Type B pancreatic cell (in vitro differentiated cells): ENCODE results near the gene RETREG2. TPM values are rescaled to one million over a fixed set of nuclear protein-coding genes. Genes with fewer than 3 reads are reported as not detected.

Source experiments
- DNase-seq: peaks from one replicate; pipeline ENCODE4 v3.0.0; 2021; ENCODE audit warnings: mixed read lengths; ENCODE audit not compliant: unreplicated experiment; ENCODE audit errors: extremely low spot score
- H3K27ac Mint-ChIP-seq: 2 replicates; pipeline ENCODE4 v1.8.0; 2021; ENCODE audit warnings: mild to moderate bottlenecking, mixed read lengths
- H3K27me3 Mint-ChIP-seq: 2 replicates; pipeline ENCODE4 v1.8.0; 2021; ENCODE audit warnings: mixed read lengths
- H3K36me3 Mint-ChIP-seq: 2 replicates; pipeline ENCODE4 v1.8.0; 2021; ENCODE audit warnings: mixed read lengths
- H3K4me1 Mint-ChIP-seq: one replicate; pipeline ENCODE4 v1.8.0; 2021; ENCODE audit warnings: mixed read lengths; ENCODE audit not compliant: unreplicated experiment
- H3K4me3 Mint-ChIP-seq: 2 replicates; pipeline ENCODE4 v1.8.0; 2021; ENCODE audit warnings: mild to moderate bottlenecking, mixed read lengths
- H3K9me3 Mint-ChIP-seq: 2 replicates; pipeline ENCODE4 v1.8.0; 2021; ENCODE audit warnings: mixed read lengths
- total RNA-seq: library from RNA; stranded (reverse); gene quantifications from 2 replicates; pipeline ENCODE4 v1.2.1, GENCODE V29; 2021; ENCODE audit warnings: low replicate concordance
- TF ChIP-seq, protein P1 (sequence below): fragments of 200-600 bp; sonication (generic); conservative IDR thresholded peaks from 2 replicates; pipeline ENCODE4 v1.5.0; 2021; ENCODE audit warnings: antibody characterized with exemption, mild to moderate bottlenecking

Gene RETREG2
- total RNA-seq, 1 donor from 2014 or later = 88.7 TPM

DNA sequence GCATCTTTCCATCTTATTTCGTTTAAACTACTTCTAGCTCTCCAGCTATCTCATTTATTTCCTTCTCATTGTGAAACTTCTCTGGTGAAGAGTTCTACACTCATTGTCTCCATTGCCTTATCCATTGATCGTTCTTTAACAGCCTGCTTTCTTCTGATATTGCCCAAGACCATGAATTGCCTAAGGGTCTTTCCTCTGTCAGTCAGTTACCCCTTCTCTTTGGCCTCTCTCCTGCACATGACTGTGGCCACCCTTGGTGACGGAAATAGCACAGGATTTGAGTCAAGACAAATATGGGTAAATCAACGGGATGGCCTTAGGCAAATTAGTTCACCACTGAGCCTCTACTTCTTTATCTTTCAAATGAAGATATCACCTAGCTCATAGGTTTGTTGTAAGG lies 44.1 kb upstream of the RETREG2 start:
- DNase-seq = no peak
- TF ChIP-seq, protein P1, sequence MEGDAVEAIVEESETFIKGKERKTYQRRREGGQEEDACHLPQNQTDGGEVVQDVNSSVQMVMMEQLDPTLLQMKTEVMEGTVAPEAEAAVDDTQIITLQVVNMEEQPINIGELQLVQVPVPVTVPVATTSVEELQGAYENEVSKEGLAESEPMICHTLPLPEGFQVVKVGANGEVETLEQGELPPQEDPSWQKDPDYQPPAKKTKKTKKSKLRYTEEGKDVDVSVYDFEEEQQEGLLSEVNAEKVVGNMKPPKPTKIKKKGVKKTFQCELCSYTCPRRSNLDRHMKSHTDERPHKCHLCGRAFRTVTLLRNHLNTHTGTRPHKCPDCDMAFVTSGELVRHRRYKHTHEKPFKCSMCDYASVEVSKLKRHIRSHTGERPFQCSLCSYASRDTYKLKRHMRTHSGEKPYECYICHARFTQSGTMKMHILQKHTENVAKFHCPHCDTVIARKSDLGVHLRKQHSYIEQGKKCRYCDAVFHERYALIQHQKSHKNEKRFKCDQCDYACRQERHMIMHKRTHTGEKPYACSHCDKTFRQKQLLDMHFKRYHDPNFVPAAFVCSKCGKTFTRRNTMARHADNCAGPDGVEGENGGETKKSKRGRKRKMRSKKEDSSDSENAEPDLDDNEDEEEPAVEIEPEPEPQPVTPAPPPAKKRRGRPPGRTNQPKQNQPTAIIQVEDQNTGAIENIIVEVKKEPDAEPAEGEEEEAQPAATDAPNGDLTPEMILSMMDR = no peak
- Mint-ChIP-seq H3K4me1 (no peaks in the 10 kb centered on the region), H3K27me3 (no peaks in the 10 kb centered on the region), H3K27ac (no peak overlapping the region), H3K4me3 (no peak overlapping the region), H3K9me3 (no peaks in the 10 kb centered on the region), H3K36me3 (peaks cover 3% of the 10 kb centered on the region)

DNA sequence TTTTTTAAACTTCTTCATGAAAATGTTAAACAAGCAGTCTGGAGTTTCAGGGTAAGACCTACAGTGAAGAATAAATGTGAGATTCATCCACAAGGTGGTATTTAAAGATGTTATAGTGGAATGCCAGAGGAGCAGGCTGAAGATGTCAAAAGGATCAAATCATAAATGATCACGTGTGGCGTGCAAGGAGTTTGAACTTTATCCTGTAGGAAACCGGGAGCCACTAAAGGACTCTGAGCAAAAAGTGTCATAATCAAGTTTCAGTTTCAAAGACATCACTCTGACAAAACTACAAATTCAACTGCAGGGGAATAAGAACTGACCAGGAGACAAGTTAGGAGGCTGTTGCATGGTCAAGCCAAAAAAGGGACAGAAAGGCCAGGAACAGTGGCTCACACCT lies 37.4 kb upstream of the RETREG2 start:
- no peaks in the 10 kb centered on the region for H3K9me3 Mint-ChIP-seq
- TF ChIP-seq, protein P1 = no peak

DNA sequence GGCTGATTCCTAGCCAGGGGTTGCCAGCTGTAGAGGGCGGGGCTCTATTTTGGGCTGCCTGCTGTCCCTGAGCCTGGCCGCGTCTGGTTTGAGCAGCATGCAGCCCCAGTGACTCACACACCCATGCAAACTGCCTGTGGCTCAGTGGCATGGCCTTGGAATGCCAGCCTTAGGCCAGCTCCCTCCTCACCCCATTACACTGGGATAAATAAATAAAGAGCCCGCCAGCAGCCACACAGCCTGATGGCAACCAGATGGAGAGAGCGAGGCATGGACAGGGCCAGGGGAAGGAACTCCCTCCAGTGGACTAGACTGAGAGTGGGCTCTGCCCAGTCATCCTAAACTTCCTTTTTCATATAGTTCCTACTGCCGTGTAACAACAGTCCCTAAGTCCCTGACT lies 35.7 kb upstream of the RETREG2 start:
- no peaks in the 10 kb centered on the region for H3K27me3 Mint-ChIP-seq
- TF ChIP-seq, protein P1 = no peak
- peaks cover 25% of the 10 kb centered on the region for H3K36me3 Mint-ChIP-seq
- no peak for DNase-seq
- H3K4me3 Mint-ChIP-seq = no peak overlapping the region
- no peak overlapping the region for H3K27ac Mint-ChIP-seq
- no peaks in the 10 kb centered on the region for H3K4me1 Mint-ChIP-seq
- H3K9me3 Mint-ChIP-seq = no peaks in the 10 kb centered on the region

More for the DNA sequence above, 37.4 kb upstream of the RETREG2 start:
- Mint-ChIP-seq H3K4me1 (no peaks in the 10 kb centered on the region), H3K27ac (no peak overlapping the region), H3K4me3 (no peak overlapping the region), H3K27me3 (no peaks in the 10 kb centered on the region), H3K36me3 (peaks cover 17% of the 10 kb centered on the region)
- no peak for DNase-seq

DNA sequence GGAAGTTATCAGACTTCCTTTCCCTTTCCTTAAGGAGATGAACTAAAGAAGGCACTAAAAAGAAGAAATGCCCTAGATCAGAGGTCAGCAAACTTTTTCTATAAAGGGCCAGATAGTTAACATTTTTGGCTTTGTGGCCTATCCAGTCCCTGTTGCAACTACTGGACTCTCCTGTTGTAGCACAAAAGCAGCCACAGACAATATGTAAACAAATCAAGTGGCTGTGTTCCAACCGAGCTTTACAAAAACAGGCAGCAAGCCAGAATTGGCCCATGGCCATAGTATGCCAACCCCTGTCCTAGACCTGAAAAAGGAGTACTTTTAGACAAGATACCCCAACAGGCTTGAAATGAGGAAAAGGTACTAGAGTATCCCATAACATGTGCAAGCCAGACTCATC lies 28.4 kb upstream of the RETREG2 start:
- DNase-seq = no peak
- Mint-ChIP-seq H3K4me1 (no peaks in the 10 kb centered on the region), H3K4me3 (no peak overlapping the region), H3K27ac (no peak overlapping the region), H3K27me3 (no peaks in the 10 kb centered on the region), H3K9me3 (no peaks in the 10 kb centered on the region), H3K36me3 (peaks cover 15% of the 10 kb centered on the region)
- TF ChIP-seq, protein P1 = no peak

DNA sequence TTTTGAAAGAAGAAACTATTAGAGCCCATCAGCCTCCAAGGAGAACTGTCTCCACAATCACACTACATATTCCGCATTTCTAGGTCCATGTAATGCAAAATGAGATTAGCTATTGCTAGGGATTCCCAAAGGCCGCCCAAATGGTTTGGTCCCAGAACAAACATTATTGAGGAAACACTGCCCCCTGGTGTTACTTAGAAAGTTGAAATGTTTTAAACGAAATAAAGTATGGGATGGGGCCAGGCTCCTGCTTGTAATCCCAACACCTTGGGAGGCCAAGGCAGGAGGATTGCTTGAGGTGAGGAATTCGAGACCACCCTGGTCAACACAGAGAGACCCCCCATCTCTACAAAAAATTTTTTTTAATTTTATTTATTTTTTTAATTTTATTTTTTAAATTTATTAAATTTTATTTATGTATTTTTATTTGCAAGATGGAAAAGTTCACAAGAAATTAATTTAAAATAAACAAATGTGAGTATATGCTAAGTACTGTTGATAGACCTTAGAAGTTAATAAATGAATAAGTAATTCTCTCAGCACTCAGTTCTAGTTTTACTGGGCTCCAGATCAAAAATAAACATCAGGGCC lies 22.9 kb upstream of the RETREG2 start:
- no peaks in the 10 kb centered on the region for H3K27me3 Mint-ChIP-seq
- TF ChIP-seq, protein P1 = peak; percentile 85
- H3K4me1 Mint-ChIP-seq = peaks cover 12% of the 10 kb centered on the region
- H3K9me3 Mint-ChIP-seq = no peaks in the 10 kb centered on the region
- H3K27ac Mint-ChIP-seq = no peak overlapping the region
- no peak for DNase-seq
- no peak overlapping the region for H3K4me3 Mint-ChIP-seq
- peaks cover 9% of the 10 kb centered on the region for H3K36me3 Mint-ChIP-seq

DNA sequence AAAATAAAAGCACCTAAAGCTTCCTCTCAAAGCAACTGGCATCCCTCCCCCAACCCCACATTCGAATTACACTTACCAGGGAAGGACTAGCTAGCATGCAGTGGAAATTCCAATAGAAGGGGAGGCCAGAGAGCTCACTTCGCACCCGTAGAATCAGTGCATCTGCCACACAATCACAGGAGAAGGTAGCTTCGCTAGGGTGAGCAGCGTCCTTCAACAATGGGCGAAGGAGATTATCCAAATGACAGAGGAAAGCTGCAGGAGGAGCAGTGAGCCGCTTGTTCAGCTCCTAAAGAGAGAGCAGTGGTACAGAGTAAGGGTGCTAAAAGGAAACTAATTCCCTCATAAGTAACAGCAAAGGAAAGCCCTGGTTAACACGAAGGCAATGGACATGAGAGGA lies 20.7 kb upstream of the RETREG2 start:
- Mint-ChIP-seq H3K4me1 (peaks cover 21% of the 10 kb centered on the region), H3K27ac (no peak overlapping the region)
- TF ChIP-seq, protein P1 = no peak

More for the DNA sequence above, 20.7 kb upstream of the RETREG2 start:
- Mint-ChIP-seq H3K4me3 (no peak overlapping the region), H3K36me3 (peaks cover 9% of the 10 kb centered on the region), H3K9me3 (no peaks in the 10 kb centered on the region), H3K27me3 (no peaks in the 10 kb centered on the region)
- no peak for DNase-seq
